ENCODE results near the gene TDRD1.

DNA sequence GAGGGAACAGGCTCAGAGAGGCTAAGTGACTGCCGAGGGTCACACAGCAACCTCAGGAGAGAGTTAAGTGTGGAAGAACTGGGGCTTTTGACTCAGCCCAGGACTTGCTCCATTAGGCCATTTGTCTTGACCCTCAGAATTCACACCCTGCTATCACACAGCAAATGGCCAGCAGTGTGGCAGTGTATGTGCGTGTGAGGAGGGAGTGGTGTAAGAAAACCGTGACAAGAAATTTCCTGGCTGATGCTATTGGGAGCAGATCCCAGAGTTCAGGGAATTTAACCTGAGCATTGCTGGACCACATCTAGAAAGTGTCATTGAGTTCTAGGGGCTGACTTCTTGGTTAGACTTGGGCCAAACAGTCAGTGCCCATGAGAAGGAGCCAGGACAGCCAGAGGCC is 78.3 kb downstream of the TDRD1 start:
- TF ChIP-seq CTCF (IDR thresholded peaks at IDR 0.05) (no peak), POLR2A (IDR thresholded peaks at IDR 0.05) (no peak)
